ENCODE data around the gene RNASET2.
"Not testable (repeated sequence)": the region's sequence is repeated elsewhere in the genome, so short reads cannot be mapped to it uniquely, and the experiment has no call there.

DNA sequence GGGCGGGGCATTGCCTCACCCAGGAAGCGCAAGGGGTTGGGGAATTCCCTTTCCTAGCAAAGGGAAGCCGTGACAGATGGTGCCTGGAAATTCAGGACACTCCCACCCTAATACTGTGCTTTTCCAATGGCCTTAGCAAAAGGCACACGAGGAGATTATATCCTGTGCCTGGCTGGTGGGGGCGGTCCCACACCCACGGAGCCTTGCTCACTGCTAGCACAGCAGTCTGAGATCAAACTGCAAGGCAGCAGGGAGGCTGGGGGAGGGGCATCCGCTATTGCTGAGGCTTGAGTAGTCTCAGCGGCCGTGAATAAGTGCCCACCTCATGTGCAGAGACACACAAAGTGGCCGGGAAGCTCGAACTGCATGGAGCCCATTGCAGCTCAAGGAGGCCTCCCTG, 71.4 kb downstream of the RNASET2 start:
- TF ChIP-seq, protein P1, sequence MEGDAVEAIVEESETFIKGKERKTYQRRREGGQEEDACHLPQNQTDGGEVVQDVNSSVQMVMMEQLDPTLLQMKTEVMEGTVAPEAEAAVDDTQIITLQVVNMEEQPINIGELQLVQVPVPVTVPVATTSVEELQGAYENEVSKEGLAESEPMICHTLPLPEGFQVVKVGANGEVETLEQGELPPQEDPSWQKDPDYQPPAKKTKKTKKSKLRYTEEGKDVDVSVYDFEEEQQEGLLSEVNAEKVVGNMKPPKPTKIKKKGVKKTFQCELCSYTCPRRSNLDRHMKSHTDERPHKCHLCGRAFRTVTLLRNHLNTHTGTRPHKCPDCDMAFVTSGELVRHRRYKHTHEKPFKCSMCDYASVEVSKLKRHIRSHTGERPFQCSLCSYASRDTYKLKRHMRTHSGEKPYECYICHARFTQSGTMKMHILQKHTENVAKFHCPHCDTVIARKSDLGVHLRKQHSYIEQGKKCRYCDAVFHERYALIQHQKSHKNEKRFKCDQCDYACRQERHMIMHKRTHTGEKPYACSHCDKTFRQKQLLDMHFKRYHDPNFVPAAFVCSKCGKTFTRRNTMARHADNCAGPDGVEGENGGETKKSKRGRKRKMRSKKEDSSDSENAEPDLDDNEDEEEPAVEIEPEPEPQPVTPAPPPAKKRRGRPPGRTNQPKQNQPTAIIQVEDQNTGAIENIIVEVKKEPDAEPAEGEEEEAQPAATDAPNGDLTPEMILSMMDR (IDR thresholded peaks at IDR 0.05; ENCODE audit: low read depth, low read length, missing input control): not testable (repeated sequence)
- not testable (repeated sequence) for TF ChIP-seq JUND (IDR thresholded peaks at IDR 0.05); FOXA1 (IDR thresholded peaks at IDR 0.05); TAF1 (conservative IDR thresholded peaks at IDR 0.05); REST (IDR thresholded peaks at IDR 0.05); SP1 (IDR thresholded peaks at IDR 0.05); EGR1 (IDR thresholded peaks at IDR 0.05; ENCODE audit: low read depth in 2 of 2); RAD21 (IDR thresholded peaks at IDR 0.05)
- TF ChIP-seq, protein P2, sequence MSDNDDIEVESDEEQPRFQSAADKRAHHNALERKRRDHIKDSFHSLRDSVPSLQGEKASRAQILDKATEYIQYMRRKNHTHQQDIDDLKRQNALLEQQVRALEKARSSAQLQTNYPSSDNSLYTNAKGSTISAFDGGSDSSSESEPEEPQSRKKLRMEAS (IDR thresholded peaks at IDR 0.05): not testable (repeated sequence)
- TF ChIP-seq, protein P3, sequence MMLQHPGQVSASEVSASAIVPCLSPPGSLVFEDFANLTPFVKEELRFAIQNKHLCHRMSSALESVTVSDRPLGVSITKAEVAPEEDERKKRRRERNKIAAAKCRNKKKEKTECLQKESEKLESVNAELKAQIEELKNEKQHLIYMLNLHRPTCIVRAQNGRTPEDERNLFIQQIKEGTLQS (IDR thresholded peaks at IDR 0.05): not testable (repeated sequence)

Measured in liver (tissue), 3 donors.